GM21717 (cell line): Measurements from ENCODE around the gene PRKCB.
"Not testable (repeated sequence)": the region's sequence is repeated elsewhere in the genome, so short reads cannot be mapped to it uniquely, and the experiment has no call there.

Experiments
- ATAC-seq: cut with Tn5 transposase; IDR thresholded peaks from one replicate; pipeline ENCODE4 v1.9.1; 2021; ENCODE audit warnings: mild to moderate bottlenecking, moderate library complexity; ENCODE audit not compliant: unreplicated experiment

PRKCB gene

GRCh38 chr16:24203675-24204074 is 367.9 kb downstream of the PRKCB start:
- ATAC-seq: no peak

GRCh38 chr16:24204150-24204665 is 368.4 kb downstream of the PRKCB start:
- ATAC-seq: no peak

GRCh38 chr16:24206926-24207325 is 371.1 kb downstream of the PRKCB start:
- no peak for ATAC-seq

DNA sequence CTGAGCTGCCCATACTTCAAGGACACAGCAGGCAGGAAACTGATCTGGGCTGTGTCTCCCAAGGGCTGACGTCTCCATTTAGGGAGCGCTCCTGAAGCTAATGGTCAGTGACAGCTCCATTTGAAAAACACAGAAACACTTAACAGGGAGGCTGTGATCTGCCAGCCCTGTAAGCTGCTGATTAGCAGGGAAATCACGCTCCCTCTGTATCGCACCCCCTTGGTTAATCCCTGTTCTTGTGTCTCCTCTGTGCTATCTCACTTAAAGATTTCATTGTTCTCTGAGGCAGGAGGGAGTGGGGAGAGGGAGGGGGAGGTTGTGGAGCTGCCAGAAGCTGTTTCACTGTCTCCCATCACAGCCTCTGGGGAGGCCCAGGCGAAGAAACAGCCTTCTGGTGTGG is 372.9 kb downstream of the PRKCB start:
- no peak for ATAC-seq

GRCh38 chr16:24214992-24215391 is 379.2 kb downstream of the PRKCB start:
- ATAC-seq: no peak

- ATAC-seq: no peak
Measured at GRCh38 chr16:24216961-24217360, 381.2 kb downstream of the PRKCB start.

DNA sequence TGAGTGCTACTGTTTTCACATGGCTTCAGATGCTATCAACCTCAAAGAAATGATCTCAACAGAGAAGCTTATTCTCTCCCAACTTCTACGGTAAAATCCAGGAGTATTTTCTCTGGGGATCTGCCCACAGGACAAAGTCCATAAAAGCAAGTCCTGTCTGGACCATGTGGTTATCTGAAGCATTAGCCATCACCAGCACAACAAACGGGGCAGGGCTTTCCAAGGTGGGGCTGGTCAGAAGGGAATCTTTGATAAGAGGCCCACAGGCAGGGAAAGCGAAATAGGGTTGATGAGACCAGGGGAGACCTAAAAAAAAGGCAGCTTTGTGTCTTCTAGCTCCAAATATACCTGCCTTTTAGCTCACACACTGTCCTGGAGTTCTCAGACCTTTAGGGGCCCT is 381.7 kb downstream of the PRKCB start:
- no peak for ATAC-seq

DNA sequence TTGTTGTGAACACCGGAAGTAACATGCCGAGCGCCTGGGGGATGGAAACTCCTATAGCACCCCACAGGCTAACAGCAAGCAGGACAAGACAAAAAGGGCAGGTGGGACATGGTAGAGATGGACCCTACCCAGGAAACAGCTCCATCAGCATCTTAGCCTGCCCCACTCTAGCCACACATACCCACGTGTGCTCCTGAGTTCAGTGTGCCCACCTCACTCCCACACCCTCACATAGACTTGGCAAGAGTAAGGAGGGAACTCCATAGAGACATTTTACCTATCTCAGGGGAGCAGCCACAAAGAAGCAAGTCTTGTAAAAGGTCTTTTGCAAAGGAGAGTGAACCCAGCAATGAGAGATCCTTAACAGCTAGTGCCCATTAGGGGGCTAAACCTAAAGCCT is 382.5 kb downstream of the PRKCB start:
- ATAC-seq: no peak

GRCh38 chr16:24221219-24221618 is 385.4 kb downstream of the PRKCB start:
- ATAC-seq: no peak

DNA sequence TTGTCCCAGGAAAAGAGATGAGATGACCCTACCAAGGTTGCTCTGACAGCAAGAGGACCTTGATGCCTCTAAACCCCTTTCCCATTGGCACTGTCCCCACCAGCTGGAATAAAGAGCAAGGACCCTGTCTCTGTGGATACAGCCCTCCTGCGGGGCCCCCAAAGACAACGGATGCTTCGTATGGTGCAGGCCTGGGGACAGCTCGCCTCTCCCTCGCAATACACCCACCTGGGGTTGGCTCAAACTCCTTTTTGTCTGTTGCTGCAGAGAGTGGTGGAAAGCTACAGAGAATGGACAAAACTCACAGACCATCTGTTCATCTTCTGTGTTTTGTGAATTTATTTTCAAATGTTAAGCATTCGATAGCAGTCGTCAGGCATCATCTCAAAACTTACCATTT is 392.7 kb downstream of the PRKCB start:
- no peak for ATAC-seq

- ATAC-seq: no peak
Measured at GRCh38 chr16:24232936-24233335, 397.2 kb downstream of the PRKCB start.

- no peak for ATAC-seq
Measured at GRCh38 chr16:24234737-24235136, 399.0 kb downstream of the PRKCB start.

GRCh38 chr16:24235806-24236205 is 400.0 kb downstream of the PRKCB start:
- no peak for ATAC-seq

- not testable (repeated sequence) for ATAC-seq
Measured at GRCh38 chr16:24238846-24239245, 403.1 kb downstream of the PRKCB start.

DNA sequence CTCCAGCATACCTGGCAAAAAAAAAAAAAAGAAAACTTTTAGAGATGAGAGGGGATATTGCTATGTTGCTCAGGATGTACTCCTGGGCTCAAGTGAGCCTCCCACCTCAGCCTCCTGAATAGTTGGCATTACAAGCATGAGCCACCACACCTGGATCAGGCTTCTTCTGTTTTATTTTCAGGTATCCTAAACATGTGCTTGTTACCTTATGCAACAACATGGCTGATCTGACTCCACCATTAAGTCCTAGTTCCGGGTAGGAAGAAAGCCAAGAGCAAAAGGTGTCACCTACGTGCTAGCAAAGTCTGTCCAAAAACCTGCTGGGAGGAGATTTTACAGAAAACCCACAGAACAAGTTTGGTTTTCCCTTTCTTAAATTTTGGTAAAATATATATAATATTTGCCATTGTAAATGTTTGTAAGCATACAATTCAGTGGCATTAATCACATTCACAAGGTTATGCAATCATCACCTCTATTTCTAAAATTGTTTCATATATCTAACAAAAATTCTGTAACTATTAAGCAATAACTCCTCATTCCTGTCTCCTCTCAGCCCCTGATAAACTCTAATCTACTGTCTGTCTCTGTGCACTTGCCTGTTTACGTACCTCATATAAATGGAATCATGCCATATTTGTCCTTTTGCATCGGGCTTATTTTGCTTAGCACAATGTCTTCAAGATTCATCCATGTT is 411.3 kb downstream of the PRKCB start:
- no peak for ATAC-seq

GRCh38 chr16:24253192-24253591 is 417.4 kb downstream of the PRKCB start:
- no peak for ATAC-seq

DNA sequence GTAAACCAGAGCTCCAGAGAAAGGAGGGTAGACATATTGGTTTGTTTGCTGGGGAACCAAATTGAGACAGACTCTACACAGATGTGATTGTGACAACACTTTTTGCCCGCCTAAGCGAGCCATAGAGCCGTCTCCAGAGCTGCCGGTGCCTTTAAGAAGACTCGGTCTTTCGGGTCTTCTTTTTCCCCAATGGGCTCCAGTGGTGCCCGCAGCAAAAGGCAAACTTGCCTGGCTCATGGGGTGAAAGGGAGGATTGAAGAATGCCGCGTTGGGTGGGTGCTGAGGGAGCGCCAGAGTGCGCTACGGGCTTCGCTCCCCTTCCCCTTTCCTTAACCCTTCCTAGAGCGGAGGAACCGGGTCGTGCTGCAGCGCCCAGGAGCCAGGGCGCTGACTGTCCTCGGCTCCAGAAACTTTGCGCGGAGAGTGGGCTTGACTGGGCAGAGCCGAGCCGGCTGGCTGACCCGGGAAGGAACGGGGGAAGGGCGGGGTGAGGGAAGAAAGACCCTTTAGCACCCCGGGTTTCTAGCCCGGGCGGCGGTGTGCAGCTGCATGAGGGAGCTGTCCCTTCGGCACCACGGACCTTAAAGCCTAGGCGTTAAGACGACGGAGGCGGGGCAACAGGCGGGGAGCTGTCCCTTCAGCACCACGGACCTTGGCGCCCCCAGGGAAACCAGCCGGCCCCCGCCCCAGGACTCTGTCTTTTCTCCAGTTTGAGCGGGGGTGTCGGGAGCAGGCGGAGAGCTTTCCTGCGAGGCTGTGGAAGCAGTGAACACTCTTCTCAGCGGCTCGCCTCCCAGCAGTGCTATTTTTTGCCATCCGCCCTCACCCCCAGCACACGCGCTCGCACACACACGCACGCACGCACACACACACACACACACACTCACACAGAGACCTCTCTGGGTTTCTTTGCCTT is 419.9 kb downstream of the PRKCB start, which contains the start of gene CACNG3:
CACNG3 (plus strand) TSS at position 880 of the 916 bp plus-strand sequence. CDS start 420 bp downstream, outside the sequence.
- ATAC-seq: no peak

DNA sequence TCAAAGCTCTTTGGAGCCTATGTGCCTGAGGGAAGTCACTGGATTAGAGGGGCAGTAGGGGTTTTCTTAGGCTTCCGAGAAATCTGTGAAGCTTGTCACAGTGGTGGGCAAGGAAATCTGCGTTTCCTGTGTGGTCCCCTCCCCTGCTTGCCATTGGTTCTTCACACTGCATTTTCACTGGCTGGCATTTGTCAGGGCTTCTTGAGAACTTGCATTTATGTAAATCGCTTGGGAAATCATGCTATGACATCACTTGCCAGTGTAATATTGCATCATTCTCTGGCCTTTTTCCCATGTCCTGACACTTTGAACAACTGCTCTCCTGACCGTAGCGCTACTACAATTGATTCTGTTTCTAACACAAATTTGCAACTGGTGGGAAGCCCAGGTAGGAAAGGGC is 422.2 kb downstream of the PRKCB start:
- no peak for ATAC-seq

DNA sequence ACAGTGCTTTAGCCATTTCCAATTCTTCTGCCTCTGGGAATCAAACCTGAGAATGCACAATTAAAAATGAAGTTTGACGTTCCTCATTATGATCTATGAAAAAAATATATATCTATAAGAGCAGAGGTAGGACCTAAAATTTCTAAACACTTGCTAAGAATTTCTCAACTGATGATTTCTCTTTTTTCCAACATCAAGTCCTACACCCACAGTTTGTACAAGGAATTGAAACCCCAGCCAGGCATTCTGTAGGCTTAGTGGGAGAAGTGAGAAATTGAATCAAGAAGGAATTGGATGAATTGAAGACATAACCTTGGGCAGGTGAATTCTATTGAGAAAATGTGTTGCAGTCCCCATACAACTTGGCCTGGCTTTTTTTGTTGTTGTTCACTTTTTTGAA is 423.0 kb downstream of the PRKCB start:
- no peak for ATAC-seq

GRCh38 chr16:24262816-24263215 is 427.0 kb downstream of the PRKCB start:
- no peak for ATAC-seq
